HAP-1 (cell line): ENCODE results near the gene TTC13.

Experiments used
- DNase-seq, 2 experiments: peaks; one replicate each; pipeline ENCODE4 v3.0.0-alpha.2; 2016 to 2020; ENCODE audit warnings: low spot score in 2 of 2
- H3K27me3 ChIP-seq: fragments of 250-450 bp; sonication (Bioruptor Pico); 2 replicates; pipeline ENCODE4 v1.5.1; 2020; ENCODE audit warnings: low read depth, mild to moderate bottlenecking, moderate library complexity
- H3K36me3 ChIP-seq: fragments of 250-450 bp; sonication (Bioruptor Pico); replicated peaks from 2 replicates; pipeline ENCODE4 v1.5.1; 2020; ENCODE audit warnings: mild to moderate bottlenecking
- H3K4me1 ChIP-seq: fragments of 250-450 bp; sonication (Bioruptor Pico); 2 replicates; pipeline ENCODE4 v1.5.1; 2020; ENCODE audit warnings: mild to moderate bottlenecking
- H3K4me3 ChIP-seq: fragments of 250-450 bp; sonication (Bioruptor Pico); 2 replicates; pipeline ENCODE4 v1.5.1; 2020; ENCODE audit warnings: mild to moderate bottlenecking, moderate library complexity
- H3K9me3 ChIP-seq: fragments of 250-450 bp; sonication (Bioruptor Pico); 2 replicates; pipeline ENCODE4 v1.5.1; 2020; ENCODE audit warnings: mild to moderate bottlenecking, moderate library complexity
- in situ Hi-C: fragments of 300-500 bp; cut with MboI; formaldehyde crosslinking; loops from 3 replicates; pipeline ENCODE4 v1.14.3; 2020; ENCODE audit warnings: low sequenced_read_pairs, inconsistent platforms, mixed read lengths

The TTC13 gene

DNA sequence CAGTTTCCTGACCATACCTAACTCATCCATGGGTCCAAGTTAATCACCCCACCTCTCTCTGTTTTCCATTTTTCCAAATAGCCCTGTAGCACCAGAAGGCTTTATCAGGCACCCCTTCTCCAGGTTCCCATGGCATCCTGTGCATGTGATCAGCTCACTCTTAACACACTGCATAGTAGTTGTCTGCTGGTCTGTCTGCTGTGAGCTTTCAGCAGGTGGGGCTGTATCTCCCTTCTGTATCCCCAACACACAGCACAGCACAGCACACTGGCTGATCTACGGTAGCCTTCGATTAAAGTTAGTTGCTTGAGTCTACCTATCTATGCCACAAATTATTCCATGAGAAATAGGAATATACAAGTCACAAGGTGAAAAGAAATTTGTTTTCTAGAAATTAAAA is 56.0 kb downstream of the TTC13 start:
- in situ Hi-C loops = loop anchor here (10.0 kb wide), 1 partner anchor 292 kb away; no protein-coding TSS in a partner anchor
- Histone ChIP-seq H3K4me3 (no peak overlapping the region), H3K9me3 (no peaks in the 10 kb centered on the region), H3K27me3 (no peaks in the 10 kb centered on the region), H3K36me3 (peaks cover 9% of the 10 kb centered on the region), H3K4me1 (no peaks in the 10 kb centered on the region)
- DNase-seq = no peak

DNA sequence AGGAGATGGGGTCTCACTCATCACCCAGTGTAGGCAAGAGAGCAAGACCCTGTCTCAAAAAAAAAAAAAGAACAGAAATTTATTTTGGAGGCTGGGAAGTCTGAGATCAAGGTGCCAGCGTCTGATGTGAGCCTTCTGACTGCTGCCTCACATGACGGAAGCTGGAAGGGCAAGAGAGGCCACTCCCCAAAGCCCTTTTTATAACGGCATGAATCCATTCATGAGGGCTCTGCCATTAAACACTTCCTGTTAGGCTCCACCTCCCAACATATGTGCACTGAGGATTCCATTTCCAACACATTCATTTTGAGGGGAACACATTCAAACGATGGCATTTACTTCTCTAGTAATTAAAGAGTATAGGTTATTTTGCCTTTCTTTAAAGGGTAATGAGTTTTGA is 59.5 kb downstream of the TTC13 start:
- Histone ChIP-seq H3K9me3 (no peaks in the 10 kb centered on the region), H3K27me3 (no peaks in the 10 kb centered on the region), H3K4me1 (no peaks in the 10 kb centered on the region), H3K4me3 (no peak overlapping the region), H3K36me3 (no peaks in the 10 kb centered on the region)
- DNase-seq = no peak
- in situ Hi-C loops = no loop called here

DNA sequence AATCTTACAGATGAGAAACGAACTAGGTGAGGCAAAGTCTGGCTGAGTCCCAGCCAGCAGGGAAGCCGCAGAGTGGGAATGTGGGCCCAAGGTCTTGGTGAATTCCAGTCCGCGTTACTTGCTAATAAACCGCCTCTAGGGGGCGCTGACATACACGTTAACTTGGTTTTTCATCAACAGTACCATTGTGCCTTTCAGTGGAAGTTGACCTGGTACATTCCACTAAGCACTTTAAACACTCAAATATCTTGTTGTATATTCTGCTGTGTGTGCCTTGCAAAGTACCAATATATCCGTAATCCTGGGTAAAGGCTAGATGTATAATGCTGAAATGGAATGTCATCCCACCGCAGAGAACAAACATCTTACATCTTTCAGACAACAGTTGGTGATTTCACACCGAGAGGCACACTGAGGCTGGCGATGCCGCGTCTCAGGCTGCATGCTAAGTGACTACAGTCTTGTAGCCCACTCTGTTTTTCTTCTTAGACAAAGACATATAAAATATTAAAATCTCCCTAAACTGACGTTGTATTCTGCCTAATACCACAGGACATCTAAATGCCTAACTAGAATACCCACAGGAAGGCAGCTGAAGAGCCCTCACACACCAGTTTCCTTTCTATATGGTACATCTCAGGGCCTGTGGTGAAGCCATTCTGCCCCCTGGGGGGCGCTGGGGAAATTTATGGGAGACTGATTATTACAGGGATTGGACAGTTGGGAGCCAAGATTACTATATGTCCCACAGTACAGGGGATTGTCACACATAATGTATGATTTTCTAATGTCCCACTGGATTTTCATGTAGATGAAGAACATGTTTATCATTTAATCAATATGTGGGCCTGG is 61.2 kb downstream of the TTC13 start:
- Histone ChIP-seq H3K36me3 (no peaks in the 10 kb centered on the region), H3K4me3 (no peak overlapping the region), H3K9me3 (no peaks in the 10 kb centered on the region), H3K27me3 (no peaks in the 10 kb centered on the region), H3K4me1 (no peaks in the 10 kb centered on the region)
- in situ Hi-C loops = no loop called here
- peak; percentile 60 to 87 for DNase-seq

DNA sequence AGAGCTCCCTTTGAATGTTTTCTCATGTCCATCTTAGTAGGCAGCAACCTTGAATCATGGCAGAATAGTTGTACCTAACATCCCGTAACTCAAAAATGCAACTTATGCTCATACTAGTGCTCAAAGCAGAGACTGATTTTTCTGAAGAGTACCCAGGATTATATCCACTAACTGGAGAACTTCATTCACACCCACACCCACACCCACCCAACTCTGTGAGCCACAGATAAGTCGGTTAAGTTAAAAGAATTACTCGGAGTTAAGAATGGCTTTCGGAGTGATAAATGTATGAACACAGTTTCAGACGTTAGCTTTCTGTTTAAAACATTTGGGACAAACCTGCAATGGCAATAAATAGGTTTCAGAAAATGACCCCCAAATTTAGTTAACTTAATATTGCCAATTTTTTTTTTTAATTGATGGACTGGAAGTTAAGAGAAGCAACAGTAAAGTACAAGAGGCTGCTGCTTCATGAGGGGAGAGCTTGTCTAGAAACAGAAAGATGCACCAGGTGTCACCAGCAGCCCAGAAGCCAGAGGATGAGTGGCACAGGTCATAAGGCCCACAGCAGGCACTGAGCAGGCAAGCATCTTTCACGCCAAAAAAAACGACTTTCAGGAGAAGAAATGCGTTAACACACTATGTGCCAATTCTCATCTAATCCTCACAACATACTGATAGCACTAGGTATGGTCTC is 61.9 kb downstream of the TTC13 start:
- no peak overlapping the region for H3K4me3 ChIP-seq
- H3K9me3 ChIP-seq = no peaks in the 10 kb centered on the region
- H3K4me1 ChIP-seq = no peaks in the 10 kb centered on the region
- DNase-seq = no peak
- H3K36me3 ChIP-seq = no peaks in the 10 kb centered on the region
- in situ Hi-C loops = no loop called here
- H3K27me3 ChIP-seq = no peaks in the 10 kb centered on the region

DNA sequence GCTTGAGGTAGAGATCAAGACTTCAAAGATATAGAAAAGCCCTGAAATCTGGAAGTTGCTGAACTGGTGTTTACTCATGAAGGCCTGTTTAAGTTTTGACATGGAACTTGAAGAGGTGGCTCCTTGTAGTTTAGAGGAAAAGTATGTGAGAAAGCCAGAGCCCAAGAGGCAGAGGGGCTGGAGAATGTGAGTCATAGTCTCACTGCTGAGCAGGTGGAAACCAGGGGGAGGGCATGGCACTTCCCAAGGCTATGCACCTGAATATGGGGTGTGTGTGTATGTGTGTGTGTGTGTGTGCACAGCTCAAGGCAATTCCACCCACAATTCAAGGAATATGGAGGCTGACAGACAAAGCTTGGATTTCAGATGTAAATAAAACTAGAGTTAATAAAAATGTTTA is 63.6 kb downstream of the TTC13 start:
- no peaks in the 10 kb centered on the region for H3K27me3 ChIP-seq
- H3K9me3 ChIP-seq = no peaks in the 10 kb centered on the region
- H3K36me3 ChIP-seq = no peaks in the 10 kb centered on the region
- no peaks in the 10 kb centered on the region for H3K4me1 ChIP-seq
- no peak for DNase-seq
- H3K4me3 ChIP-seq = no peak overlapping the region
- in situ Hi-C loops = no loop called here

DNA sequence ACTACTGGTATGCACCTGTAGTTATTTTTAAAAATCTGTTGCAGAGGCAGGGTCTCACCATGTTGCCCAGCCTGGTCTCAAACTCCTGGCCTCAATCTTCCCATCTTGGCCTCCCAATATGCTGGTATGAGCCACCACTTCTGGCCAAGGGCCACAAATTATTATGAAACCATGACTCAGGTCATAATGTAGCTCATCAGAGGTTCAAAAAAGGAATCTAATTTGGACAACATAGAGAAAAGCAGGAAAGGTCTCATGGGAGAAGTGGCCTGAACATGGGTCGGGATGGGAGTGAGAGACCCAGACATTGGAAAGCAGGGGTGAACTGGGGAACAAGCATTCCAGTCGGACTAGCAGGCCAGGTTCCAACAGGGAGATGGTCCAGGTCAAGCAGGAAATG is 65.2 kb downstream of the TTC13 start:
- Histone ChIP-seq H3K36me3 (no peaks in the 10 kb centered on the region), H3K27me3 (no peaks in the 10 kb centered on the region), H3K4me1 (no peaks in the 10 kb centered on the region), H3K4me3 (no peak overlapping the region), H3K9me3 (no peaks in the 10 kb centered on the region)
- no peak for DNase-seq
- in situ Hi-C loops = no loop called here

DNA sequence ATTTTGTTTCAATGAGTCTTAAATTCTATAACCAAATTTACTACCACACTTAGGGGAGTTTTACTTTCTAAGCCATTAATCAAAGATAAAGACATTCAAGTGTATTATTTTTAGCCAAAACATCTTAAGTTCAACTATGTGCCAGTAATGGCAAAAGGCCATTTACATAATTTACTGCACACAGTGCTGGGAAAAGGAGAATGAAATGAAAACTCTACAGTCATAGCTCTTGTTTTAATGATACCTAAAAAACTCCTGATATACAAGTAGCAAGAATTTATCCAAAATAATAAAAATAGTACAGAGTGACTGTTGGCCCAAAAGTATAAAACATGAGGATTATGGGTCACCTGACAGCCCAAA is 67.9 kb downstream of the TTC13 start:
- Histone ChIP-seq H3K4me3 (no peak overlapping the region), H3K9me3 (no peaks in the 10 kb centered on the region), H3K4me1 (no peaks in the 10 kb centered on the region), H3K27me3 (no peaks in the 10 kb centered on the region), H3K36me3 (no peaks in the 10 kb centered on the region)
- in situ Hi-C loops = no loop called here
- no peak for DNase-seq

DNA sequence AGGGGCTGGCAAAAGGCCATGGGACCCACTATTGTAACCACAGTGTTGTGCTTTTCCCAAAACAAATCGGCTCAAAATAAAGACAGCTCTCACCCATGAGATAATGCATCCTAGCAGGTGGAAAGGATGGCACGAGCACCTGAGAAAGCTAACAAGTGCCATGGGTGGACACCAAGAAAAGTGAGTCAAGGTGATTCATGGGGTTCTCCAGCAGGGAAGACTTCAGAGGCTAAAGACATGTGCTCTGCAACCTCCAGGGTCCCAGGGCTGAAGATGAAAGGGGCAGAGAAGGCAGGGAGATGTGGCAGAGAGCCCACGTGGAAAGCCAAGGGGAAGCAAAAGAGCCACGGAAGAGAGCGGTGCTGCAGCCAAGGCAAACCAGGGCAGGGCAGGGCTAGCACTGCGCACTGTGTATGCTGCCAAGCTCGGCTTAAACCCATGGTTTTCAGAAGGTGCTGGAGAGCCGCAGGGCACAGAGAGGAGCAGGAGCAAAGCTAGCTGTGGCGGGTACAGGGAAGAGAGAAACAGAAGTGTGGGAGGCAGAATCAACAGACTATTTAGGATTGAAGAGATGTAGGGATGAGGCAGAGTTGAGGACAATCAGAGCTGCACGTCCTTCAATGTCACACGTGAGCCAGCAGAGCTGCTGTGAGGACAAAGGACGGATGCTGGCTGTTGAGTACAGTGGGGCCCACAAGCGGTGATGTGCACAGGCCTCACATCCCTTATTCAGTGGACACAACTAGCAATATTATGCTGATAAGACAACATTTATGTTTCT is 68.5 kb downstream of the TTC13 start:
- Histone ChIP-seq H3K36me3 (no peaks in the 10 kb centered on the region), H3K9me3 (no peaks in the 10 kb centered on the region), H3K27me3 (no peaks in the 10 kb centered on the region), H3K4me1 (no peaks in the 10 kb centered on the region), H3K4me3 (no peak overlapping the region)
- in situ Hi-C loops = no loop called here
- no peak for DNase-seq

DNA sequence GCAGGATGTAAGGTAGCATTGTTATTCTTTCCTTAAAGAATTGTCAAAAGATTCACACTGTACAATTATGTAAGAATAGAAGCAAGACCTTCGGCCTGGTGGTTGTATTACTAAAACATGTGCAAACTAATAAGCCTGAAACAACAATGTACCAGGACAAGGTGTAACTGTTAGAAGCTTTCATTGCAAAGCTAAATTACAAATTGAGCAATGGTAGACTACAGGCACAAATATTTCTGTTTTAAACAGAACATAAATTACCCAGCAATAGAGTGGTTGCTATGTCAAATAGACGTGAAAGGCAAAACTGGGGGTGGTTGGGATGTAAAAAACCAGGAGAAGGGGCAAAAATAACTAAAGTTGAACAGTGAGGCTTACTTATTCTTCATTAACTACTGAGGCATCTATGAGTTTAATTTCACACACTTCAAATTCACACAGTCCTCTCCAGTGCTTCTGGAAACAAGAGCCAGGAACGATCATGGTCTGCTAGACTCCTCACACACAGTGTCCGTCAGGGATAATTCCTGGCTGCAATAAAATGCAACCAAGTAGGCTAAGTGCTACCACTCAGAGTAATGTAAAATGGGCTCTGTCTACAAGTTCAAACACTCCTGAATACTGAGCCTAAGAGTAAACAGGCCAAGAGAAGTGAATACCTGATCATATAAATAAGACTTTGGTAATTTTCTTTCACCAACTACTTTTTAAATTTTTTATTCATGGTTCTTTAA is 71.0 kb downstream of the TTC13 start:
- no peaks in the 10 kb centered on the region for H3K27me3 ChIP-seq
- DNase-seq = no peak
- in situ Hi-C loops = no loop called here
- no peaks in the 10 kb centered on the region for H3K4me1 ChIP-seq
- H3K36me3 ChIP-seq = no peaks in the 10 kb centered on the region
- no peak overlapping the region for H3K4me3 ChIP-seq
- H3K9me3 ChIP-seq = no peaks in the 10 kb centered on the region

DNA sequence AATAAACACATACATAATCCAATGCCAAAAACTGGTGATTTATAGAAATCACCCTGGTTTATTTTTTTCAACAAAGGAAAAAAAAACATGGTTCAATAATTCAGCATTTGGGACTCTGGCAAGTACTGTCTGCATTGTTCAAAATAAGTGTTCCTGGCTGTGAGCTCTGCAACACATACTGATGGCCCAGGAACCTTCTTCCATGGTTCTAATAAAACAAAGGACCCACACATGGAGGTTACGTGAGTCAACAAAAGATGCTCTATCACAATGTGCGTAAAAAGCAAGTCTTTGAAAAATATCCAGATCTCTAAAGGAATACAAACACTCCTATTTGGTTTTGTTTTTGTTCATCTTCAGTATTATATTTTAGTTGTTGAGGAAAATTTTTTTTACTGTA is 72.4 kb downstream of the TTC13 start:
- Histone ChIP-seq H3K9me3 (no peaks in the 10 kb centered on the region), H3K4me3 (no peak overlapping the region), H3K27me3 (no peaks in the 10 kb centered on the region), H3K36me3 (no peaks in the 10 kb centered on the region), H3K4me1 (no peaks in the 10 kb centered on the region)
- in situ Hi-C loops = no loop called here
- DNase-seq = no peak

DNA sequence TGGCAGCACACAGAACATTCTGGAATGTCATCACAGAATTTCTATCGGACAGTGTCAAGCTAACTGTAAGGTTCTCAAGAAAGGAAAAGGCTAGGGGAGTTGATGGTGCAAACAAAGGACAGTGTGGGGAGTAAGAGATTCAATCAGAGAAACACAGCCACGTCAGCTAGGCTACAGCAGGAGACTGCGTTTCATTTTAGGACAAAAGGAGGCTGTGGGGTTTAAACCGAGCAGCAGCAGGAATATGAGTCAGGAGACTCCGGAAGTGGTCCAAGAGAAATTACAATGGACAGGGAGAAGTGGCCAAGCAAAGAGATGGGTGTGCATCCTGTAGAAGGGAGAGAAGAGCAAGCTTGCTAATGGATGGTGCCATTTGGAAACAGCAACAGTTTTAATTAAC is 72.9 kb downstream of the TTC13 start:
- in situ Hi-C loops = no loop called here
- H3K36me3 ChIP-seq = no peaks in the 10 kb centered on the region

DNA sequence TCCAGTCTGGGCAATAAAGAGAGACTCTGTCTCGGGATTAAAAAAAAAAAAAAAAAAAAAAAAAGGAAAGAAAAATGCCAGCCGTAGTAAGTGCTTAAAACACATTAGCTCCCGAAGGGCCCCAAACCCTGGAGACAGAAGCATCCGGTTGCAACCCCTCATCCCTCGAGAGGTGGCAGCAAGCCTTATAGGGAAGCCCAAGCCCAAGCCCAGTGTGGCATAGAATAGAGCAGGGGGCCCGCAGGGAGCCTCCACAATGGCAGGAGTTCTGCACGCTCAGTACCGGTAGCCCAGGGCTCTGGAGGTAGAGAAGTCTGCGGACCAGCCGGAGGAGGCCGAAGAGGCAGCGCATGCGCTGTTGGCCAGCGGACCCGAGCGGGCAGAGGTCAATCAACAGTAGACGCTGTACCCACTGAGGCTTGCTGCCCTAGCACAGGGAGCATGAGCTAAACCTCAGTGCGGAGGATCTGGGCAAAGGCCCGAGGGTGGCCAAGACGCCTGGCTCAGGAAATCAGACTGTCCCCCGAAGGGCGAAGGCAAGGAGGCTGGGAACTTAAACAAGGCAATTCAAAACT is 76.2 kb downstream of the TTC13 start:
- in situ Hi-C loops = no loop called here

More for the DNA sequence above, 72.9 kb downstream of the TTC13 start:
- no peak for DNase-seq
- H3K27me3 ChIP-seq = no peaks in the 10 kb centered on the region
- no peaks in the 10 kb centered on the region for H3K9me3 ChIP-seq
- no peaks in the 10 kb centered on the region for H3K4me1 ChIP-seq
- no peak overlapping the region for H3K4me3 ChIP-seq

DNA sequence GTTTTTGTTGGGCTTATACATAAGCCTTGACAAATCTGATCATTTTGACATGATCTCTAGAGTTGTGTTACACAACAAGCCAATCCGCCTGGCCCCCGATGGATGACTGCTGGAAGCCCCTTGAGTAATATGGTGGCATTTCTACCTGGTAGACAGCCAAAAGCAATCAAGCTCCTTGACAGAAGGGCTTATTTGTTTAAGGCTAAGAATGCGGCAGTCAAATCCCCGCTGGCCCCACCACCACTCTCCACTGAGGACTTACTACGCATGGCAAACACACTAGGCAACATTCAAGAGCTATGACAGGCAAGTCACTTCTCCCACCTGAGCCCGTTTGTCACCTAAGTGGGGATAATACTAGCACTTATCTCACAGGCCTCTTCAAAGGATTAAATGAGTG is 77.0 kb downstream of the TTC13 start:
- H3K4me3 ChIP-seq = no peak overlapping the region
- in situ Hi-C loops = no loop called here
- DNase-seq = no peak

More for the DNA sequence above, 76.2 kb downstream of the TTC13 start:
- Histone ChIP-seq H3K4me1 (no peaks in the 10 kb centered on the region), H3K4me3 (no peak overlapping the region), H3K36me3 (no peaks in the 10 kb centered on the region), H3K27me3 (no peaks in the 10 kb centered on the region), H3K9me3 (no peaks in the 10 kb centered on the region)
- no peak for DNase-seq

More for the DNA sequence above, 77.0 kb downstream of the TTC13 start:
- Histone ChIP-seq H3K36me3 (no peaks in the 10 kb centered on the region), H3K27me3 (no peaks in the 10 kb centered on the region), H3K4me1 (no peaks in the 10 kb centered on the region), H3K9me3 (no peaks in the 10 kb centered on the region)
